HL-60 (cell line): ENCODE measurements around the gene SYT12.
A peak's percentile ranks its signal among the peaks of the same experiment; 100 is the strongest.

Experiments used
- DNase-seq, 2 experiments: peaks; one replicate each; pipeline ENCODE4 v3.0.0-alpha.2; 2010 to 2020; ENCODE audit warnings: low read depth in 1 of 2, low spot score in 1 of 2
- H3K27ac ChIP-seq: fragments of 250-450 bp; sonication (Bioruptor Pico); replicated peaks from 2 replicates; pipeline ENCODE4 v1.5.1; 2020; ENCODE audit warnings: mild to moderate bottlenecking, moderate library complexity
- H3K27me3 ChIP-seq: fragments of 250-450 bp; sonication (Bioruptor Pico); 2 replicates; pipeline ENCODE4 v1.5.1; 2021; ENCODE audit warnings: mild to moderate bottlenecking, moderate library complexity; ENCODE audit not compliant: insufficient read depth, poor library complexity, severe bottlenecking
- H3K4me3 ChIP-seq: replicated peaks from 2 replicates; pipeline ENCODE4 v1.5.1; 2011; ENCODE audit warnings: mild to moderate bottlenecking, control low read depth, low read length; ENCODE audit not compliant: insufficient read depth
- GABPA ChIP-seq: IDR thresholded peaks from 2 replicates; pipeline ENCODE4 v1.6.1; 2012; ENCODE audit warnings: low read depth
- POLR2AphosphoS5 ChIP-seq: IDR thresholded peaks from 2 replicates; pipeline ENCODE4 v1.6.1; 2012; ENCODE audit warnings: low read depth
- SPI1 ChIP-seq: IDR thresholded peaks from 2 replicates; pipeline ENCODE4 v1.6.1; 2012; ENCODE audit warnings: low read depth, mild to moderate bottlenecking, borderline replicate concordance
- TF ChIP-seq, protein P1 (sequence below): IDR thresholded peaks from 2 replicates; pipeline ENCODE4 v1.6.1; 2012; ENCODE audit warnings: low read depth; ENCODE audit not compliant: insufficient replicate concordance
- TF ChIP-seq, protein P2 (sequence below): IDR thresholded peaks from one replicate; pipeline ENCODE4 v1.5.1; 2011; ENCODE audit warnings: low read length, control low read depth, inconsistent platforms; ENCODE audit not compliant: insufficient read depth

SYT12 gene

DNA sequence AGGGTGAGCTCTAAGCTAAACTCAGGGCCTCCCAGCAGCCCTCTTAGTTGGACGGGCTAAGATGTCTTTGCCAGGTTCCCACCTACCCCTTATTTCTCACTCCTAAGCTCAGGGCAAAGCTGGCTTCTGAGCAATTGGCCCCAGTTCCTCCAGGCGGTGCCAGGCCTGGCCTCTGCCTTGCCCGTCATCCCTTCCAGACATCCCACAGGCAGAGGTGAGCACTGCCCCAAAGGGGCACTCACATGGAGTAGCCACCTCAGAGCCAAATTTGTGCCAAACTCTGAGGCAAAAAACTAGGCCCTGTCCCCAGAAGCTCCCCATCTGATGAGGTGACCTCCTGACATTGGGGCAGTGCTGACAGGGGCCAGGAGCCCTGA is 43.4 kb downstream of the SYT12 start:
- TF ChIP-seq POLR2AphosphoS5 (no peak), GABPA (no peak)
- H3K27ac ChIP-seq = no peak overlapping the region
- no peaks in the 10 kb centered on the region for H3K27me3 ChIP-seq
- H3K4me3 ChIP-seq = no peak overlapping the region
- DNase-seq = no peak

DNA sequence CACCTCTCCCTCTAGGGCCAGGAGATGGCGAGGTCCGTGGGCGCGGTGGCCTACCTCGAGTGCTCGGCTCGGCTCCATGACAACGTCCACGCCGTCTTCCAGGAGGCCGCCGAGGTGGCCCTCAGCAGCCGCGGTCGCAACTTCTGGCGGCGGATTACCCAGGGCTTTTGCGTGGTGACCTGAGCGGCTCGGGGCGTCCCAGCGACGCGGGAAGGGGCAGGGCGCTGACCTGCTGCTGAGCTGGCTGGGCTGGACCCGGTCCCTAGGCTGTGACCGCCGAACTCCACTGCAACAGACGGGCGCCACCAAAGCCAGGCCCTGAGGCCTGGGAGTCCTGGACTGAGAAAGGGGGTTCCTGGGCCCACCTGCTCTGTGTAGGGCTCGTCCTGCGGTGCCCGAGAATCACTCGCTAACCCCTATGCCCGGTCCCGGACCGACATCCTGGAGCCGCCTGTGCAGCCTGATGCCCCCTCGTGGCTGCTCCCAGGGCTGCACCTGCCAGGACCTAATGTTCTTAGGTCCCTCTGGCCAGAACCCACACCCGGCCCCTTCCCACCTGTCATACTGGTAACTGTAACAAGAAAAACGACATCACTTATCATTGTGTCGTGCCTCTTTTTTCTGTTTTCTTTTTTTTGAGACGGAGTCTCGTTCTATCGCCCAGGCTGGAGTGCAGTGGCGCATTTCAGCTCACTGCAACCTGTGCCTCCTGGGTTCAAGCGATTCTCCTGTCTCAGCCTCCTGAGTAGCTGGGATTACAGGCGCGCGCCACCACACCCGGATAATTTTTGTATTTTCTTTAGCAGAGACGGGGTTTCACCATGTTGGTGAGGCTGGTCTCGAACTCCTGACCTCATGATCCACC is 48.7 kb downstream of the SYT12 start:
- peak; percentile 35 to 58 for DNase-seq
- Histone ChIP-seq H3K4me3 (peak overlapping the region; percentile 19; the same call in 1 of the 2 replicates), H3K27me3 (no peaks in the 10 kb centered on the region), H3K27ac (no peak overlapping the region)
- TF ChIP-seq GABPA (no peak), POLR2AphosphoS5 (no peak), SPI1 (no peak)
- TF ChIP-seq, protein P1, sequence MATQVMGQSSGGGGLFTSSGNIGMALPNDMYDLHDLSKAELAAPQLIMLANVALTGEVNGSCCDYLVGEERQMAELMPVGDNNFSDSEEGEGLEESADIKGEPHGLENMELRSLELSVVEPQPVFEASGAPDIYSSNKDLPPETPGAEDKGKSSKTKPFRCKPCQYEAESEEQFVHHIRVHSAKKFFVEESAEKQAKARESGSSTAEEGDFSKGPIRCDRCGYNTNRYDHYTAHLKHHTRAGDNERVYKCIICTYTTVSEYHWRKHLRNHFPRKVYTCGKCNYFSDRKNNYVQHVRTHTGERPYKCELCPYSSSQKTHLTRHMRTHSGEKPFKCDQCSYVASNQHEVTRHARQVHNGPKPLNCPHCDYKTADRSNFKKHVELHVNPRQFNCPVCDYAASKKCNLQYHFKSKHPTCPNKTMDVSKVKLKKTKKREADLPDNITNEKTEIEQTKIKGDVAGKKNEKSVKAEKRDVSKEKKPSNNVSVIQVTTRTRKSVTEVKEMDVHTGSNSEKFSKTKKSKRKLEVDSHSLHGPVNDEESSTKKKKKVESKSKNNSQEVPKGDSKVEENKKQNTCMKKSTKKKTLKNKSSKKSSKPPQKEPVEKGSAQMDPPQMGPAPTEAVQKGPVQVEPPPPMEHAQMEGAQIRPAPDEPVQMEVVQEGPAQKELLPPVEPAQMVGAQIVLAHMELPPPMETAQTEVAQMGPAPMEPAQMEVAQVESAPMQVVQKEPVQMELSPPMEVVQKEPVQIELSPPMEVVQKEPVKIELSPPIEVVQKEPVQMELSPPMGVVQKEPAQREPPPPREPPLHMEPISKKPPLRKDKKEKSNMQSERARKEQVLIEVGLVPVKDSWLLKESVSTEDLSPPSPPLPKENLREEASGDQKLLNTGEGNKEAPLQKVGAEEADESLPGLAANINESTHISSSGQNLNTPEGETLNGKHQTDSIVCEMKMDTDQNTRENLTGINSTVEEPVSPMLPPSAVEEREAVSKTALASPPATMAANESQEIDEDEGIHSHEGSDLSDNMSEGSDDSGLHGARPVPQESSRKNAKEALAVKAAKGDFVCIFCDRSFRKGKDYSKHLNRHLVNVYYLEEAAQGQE = no peak
- TF ChIP-seq, protein P2, sequence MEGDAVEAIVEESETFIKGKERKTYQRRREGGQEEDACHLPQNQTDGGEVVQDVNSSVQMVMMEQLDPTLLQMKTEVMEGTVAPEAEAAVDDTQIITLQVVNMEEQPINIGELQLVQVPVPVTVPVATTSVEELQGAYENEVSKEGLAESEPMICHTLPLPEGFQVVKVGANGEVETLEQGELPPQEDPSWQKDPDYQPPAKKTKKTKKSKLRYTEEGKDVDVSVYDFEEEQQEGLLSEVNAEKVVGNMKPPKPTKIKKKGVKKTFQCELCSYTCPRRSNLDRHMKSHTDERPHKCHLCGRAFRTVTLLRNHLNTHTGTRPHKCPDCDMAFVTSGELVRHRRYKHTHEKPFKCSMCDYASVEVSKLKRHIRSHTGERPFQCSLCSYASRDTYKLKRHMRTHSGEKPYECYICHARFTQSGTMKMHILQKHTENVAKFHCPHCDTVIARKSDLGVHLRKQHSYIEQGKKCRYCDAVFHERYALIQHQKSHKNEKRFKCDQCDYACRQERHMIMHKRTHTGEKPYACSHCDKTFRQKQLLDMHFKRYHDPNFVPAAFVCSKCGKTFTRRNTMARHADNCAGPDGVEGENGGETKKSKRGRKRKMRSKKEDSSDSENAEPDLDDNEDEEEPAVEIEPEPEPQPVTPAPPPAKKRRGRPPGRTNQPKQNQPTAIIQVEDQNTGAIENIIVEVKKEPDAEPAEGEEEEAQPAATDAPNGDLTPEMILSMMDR = peak; percentile 73

DNA sequence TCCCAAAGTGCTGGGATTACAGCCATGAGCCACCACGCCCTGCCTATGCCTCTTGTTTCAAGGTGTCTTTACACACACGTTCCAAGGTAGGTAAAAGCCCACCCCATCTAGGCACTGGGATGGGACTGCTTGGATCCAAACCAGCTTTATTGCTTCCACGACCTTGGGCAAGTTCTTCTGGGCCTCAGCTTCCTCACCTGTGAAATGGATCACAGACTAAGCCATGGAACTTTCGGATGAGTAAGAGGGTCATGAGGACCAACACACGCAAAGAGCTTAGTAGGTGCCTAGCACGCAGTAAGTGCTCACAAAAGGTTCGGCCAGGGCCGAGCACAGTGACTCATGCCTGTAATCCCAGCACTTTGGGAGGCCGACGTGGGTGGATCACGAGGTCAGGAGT is 49.4 kb downstream of the SYT12 start:
- H3K4me3 ChIP-seq = no peak overlapping the region
- no peaks in the 10 kb centered on the region for H3K27me3 ChIP-seq
- TF ChIP-seq SPI1 (no peak), GABPA (no peak)
- H3K27ac ChIP-seq = no peak overlapping the region
- no peak for DNase-seq

DNA sequence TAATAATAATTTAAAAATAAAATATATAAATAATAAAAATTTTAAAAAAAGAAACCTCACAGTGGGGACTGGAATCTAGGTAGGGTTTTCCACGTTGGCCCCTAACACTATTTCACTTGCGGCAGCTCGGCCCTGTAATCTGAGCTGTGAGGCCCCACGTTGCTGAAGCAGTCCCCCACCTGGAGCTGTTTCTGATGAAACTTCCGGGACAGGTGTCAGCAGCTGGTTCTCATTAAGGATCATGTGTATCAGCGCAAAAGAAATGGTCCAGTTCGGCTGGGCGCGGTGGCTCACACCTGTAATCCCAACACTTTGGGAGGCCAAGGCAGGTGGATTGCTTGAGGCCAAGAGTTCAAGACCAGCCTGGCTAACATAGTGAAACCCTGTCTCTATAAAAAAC is 51.0 kb downstream of the SYT12 start:
- Histone ChIP-seq H3K4me3 (no peak overlapping the region), H3K27me3 (no peaks in the 10 kb centered on the region), H3K27ac (no peak overlapping the region)
- DNase-seq = no peak
- TF ChIP-seq GABPA = no peak
- TF ChIP-seq, protein P2 = no peak

DNA sequence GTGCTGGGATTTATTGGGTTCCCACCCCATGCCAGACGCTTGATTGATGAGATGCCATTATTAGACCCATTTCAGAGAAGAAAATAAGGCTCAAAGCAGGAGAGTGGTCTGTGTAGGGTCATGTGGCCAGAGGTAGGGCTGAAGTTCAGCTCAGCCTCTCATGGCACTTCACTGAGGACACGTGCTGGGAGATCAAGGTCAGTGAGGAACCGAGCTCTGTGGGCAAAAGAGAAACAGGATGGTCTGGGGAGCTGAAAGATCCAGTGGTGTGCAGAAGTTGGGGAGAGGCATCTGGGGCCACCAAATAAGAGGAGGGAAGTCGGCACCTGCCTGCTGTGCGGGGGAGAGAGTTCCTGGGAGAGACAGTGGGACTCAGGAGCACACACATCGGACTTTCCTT is 53.3 kb downstream of the SYT12 start:
- no peak overlapping the region for H3K27ac ChIP-seq
- TF ChIP-seq, protein P2 = no peak
- TF ChIP-seq, protein P1 = no peak
- TF ChIP-seq SPI1 (no peak), GABPA (no peak), POLR2AphosphoS5 (no peak)
- H3K27me3 ChIP-seq = no peaks in the 10 kb centered on the region
- DNase-seq = no peak
- no peak overlapping the region for H3K4me3 ChIP-seq
